Progenitor cell of endocrine pancreas (in vitro differentiated cells): Measurements from ENCODE around the gene FYB2. TPM values are rescaled to one million over a fixed set of nuclear protein-coding genes. Genes with fewer than 3 reads are reported as not detected.

Experiments
- DNase-seq: peaks from one replicate; pipeline ENCODE4 v3.0.0; 2021; ENCODE audit warnings: low spot score; ENCODE audit not compliant: unreplicated experiment
- H3K27ac Mint-ChIP-seq: 2 replicates; pipeline ENCODE4 v1.8.0; 2021; ENCODE audit warnings: mild to moderate bottlenecking, moderate library complexity, mixed read lengths
- H3K27me3 Mint-ChIP-seq: 2 replicates; pipeline ENCODE4 v1.8.0; 2021; ENCODE audit warnings: mixed read lengths
- H3K36me3 Mint-ChIP-seq: 2 replicates; pipeline ENCODE4 v1.8.0; 2022; ENCODE audit warnings: mixed read lengths; ENCODE audit not compliant: insufficient read depth
- H3K4me1 Mint-ChIP-seq: 2 replicates; pipeline ENCODE4 v1.8.0; 2021; ENCODE audit warnings: low read depth, mixed read lengths
- H3K4me3 Mint-ChIP-seq: 2 replicates; pipeline ENCODE4 v1.8.0; 2021; ENCODE audit warnings: low read depth, mild to moderate bottlenecking, moderate library complexity, mixed read lengths
- H3K9me3 Mint-ChIP-seq: 2 replicates; pipeline ENCODE4 v1.8.0; 2021; ENCODE audit warnings: low read depth, mixed read lengths
- CTCF ChIP-seq: fragments of 200-600 bp; sonication (generic); IDR thresholded peaks from one replicate; pipeline ENCODE4 v1.5.0; 2021; ENCODE audit warnings: antibody characterized with exemption, mild to moderate bottlenecking; ENCODE audit not compliant: unreplicated experiment
- total RNA-seq: library from RNA; stranded (reverse); gene quantifications from 2 replicates; pipeline ENCODE4 v1.2.1, GENCODE V29; 2021

The FYB2 gene
- total RNA-seq, 1 donor from 2014 or later, result 9.6 TPM

GRCh38 chr1:56799605-56800400, 19.4 kb downstream of the FYB2 start:
- Mint-ChIP-seq H3K9me3 (no peaks in the 10 kb centered on the region), H3K27me3 (no peaks in the 10 kb centered on the region), H3K4me1 (no peaks in the 10 kb centered on the region), H3K4me3 (no peak overlapping the region), H3K36me3 (no peaks in the 10 kb centered on the region), H3K27ac (no peak overlapping the region)
- no peak for DNase-seq
- no peak for TF ChIP-seq CTCF

- Mint-ChIP-seq H3K27ac (no peak overlapping the region), H3K4me3 (no peak overlapping the region), H3K4me1 (no peaks in the 10 kb centered on the region), H3K36me3 (no peaks in the 10 kb centered on the region), H3K9me3 (no peaks in the 10 kb centered on the region), H3K27me3 (no peaks in the 10 kb centered on the region)
- TF ChIP-seq CTCF, result no peak
- no peak for DNase-seq
Measured at GRCh38 chr1:56798053-56798471, 21.1 kb downstream of the FYB2 start.

- no peaks in the 10 kb centered on the region for H3K9me3 Mint-ChIP-seq
- H3K27ac Mint-ChIP-seq, result no peak overlapping the region
- H3K4me1 Mint-ChIP-seq, result no peaks in the 10 kb centered on the region
- no peak for DNase-seq
- no peaks in the 10 kb centered on the region for H3K27me3 Mint-ChIP-seq
- no peaks in the 10 kb centered on the region for H3K36me3 Mint-ChIP-seq
- no peak overlapping the region for H3K4me3 Mint-ChIP-seq
- no peak for TF ChIP-seq CTCF
Measured at GRCh38 chr1:56797065-56797685, 22.0 kb downstream of the FYB2 start.

- DNase-seq, result no peak
- TF ChIP-seq CTCF, result no peak
- H3K27me3 Mint-ChIP-seq, result no peaks in the 10 kb centered on the region
- H3K9me3 Mint-ChIP-seq, result no peaks in the 10 kb centered on the region
- H3K4me1 Mint-ChIP-seq, result no peaks in the 10 kb centered on the region
- H3K36me3 Mint-ChIP-seq, result no peaks in the 10 kb centered on the region
- no peak overlapping the region for H3K4me3 Mint-ChIP-seq
- no peak overlapping the region for H3K27ac Mint-ChIP-seq
Measured at GRCh38 chr1:56795870-56796269, 23.3 kb downstream of the FYB2 start.

GRCh38 chr1:56790036-56790435, 29.2 kb downstream of the FYB2 start:
- H3K9me3 Mint-ChIP-seq, result no peaks in the 10 kb centered on the region
- peaks cover 6% of the 10 kb centered on the region for H3K4me1 Mint-ChIP-seq
- no peak for DNase-seq
- TF ChIP-seq CTCF, result no peak
- no peaks in the 10 kb centered on the region for H3K36me3 Mint-ChIP-seq
- H3K27ac Mint-ChIP-seq, result no peak overlapping the region
- no peak overlapping the region for H3K4me3 Mint-ChIP-seq
- no peaks in the 10 kb centered on the region for H3K27me3 Mint-ChIP-seq
